HL-60 (cell line): ENCODE data around the gene MGME1.

Experiments used
- DNase-seq, 2 experiments: peaks; one replicate each; pipeline ENCODE4 v3.0.0-alpha.2; 2010 to 2020; ENCODE audit warnings: low read depth in 1 of 2, low spot score in 1 of 2
- H3K27ac ChIP-seq: fragments of 250-450 bp; sonication (Bioruptor Pico); replicated peaks from 2 replicates; pipeline ENCODE4 v1.5.1; 2020; ENCODE audit warnings: mild to moderate bottlenecking, moderate library complexity
- H3K27me3 ChIP-seq: fragments of 250-450 bp; sonication (Bioruptor Pico); 2 replicates; pipeline ENCODE4 v1.5.1; 2021; ENCODE audit warnings: mild to moderate bottlenecking, moderate library complexity; ENCODE audit not compliant: insufficient read depth, poor library complexity, severe bottlenecking
- H3K4me3 ChIP-seq: replicated peaks from 2 replicates; pipeline ENCODE4 v1.5.1; 2011; ENCODE audit warnings: mild to moderate bottlenecking, control low read depth, low read length; ENCODE audit not compliant: insufficient read depth
- CTCF ChIP-seq: IDR thresholded peaks from one replicate; pipeline ENCODE4 v1.5.1; 2011; ENCODE audit warnings: low read length, control low read depth, inconsistent platforms; ENCODE audit not compliant: insufficient read depth
- GABPA ChIP-seq: IDR thresholded peaks from 2 replicates; pipeline ENCODE4 v1.6.1; 2012; ENCODE audit warnings: low read depth
- POLR2AphosphoS5 ChIP-seq: IDR thresholded peaks from 2 replicates; pipeline ENCODE4 v1.6.1; 2012; ENCODE audit warnings: low read depth
- REST ChIP-seq: IDR thresholded peaks from 2 replicates; pipeline ENCODE4 v1.6.1; 2012; ENCODE audit warnings: low read depth; ENCODE audit not compliant: insufficient replicate concordance
- SPI1 ChIP-seq: IDR thresholded peaks from 2 replicates; pipeline ENCODE4 v1.6.1; 2012; ENCODE audit warnings: low read depth, mild to moderate bottlenecking, borderline replicate concordance

MGME1 gene

DNA sequence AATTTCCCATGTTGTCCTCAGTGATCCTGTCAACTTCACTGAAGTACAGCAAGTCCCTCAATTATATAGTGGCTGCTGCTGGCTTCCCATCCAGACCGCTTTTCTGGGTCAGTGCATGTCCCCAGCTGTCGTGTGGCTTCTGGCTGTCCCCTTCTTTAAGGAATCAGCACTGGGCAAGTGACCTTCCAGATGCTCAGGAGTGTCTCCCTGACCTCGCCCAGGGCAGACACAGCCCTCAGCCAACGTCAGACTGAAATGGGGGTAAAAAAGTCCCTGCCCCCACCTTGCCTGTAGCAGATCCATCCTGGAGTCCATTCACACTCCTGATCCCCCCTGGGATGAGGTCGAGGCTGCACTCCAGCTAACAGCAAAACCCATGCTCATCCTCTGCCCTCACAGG lies 65.2 kb downstream of the MGME1 start:
- Histone ChIP-seq H3K4me3 (no peak overlapping the region), H3K27me3 (no peaks in the 10 kb centered on the region), H3K27ac (no peak overlapping the region)
- TF ChIP-seq REST (no peak), CTCF (no peak), SPI1 (no peak), POLR2AphosphoS5 (no peak), GABPA (no peak)
- DNase-seq = no peak

DNA sequence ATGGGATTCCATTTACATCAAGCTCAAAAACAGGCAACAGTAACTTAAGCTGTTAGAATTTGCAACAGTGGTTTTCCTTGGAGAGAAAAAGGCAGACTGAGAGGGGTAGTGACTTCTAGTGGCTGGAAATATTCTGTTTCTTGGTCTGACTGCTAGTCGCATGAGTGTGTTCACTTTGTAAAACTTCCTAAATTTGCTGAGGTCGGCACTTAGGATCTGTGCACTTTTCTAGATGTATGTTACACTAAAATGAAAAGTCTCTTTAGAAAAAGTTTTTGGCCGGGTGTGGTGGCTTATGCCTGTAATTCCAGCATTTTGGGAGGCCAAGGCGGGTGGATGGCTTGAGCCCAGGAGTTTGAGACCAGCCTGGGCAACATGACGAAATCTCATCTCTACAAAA lies 70.2 kb downstream of the MGME1 start:
- DNase-seq = no peak
- H3K27me3 ChIP-seq = no peaks in the 10 kb centered on the region
- TF ChIP-seq POLR2AphosphoS5 = no peak
- TF ChIP-seq CTCF = no peak
- TF ChIP-seq SPI1 = no peak
- TF ChIP-seq REST = no peak
- no peak for TF ChIP-seq GABPA

More for the DNA sequence above, 70.2 kb downstream of the MGME1 start:
- Histone ChIP-seq H3K27ac (no peak overlapping the region), H3K4me3 (no peak overlapping the region)
